ENCODE data around the gene CDH20. TPM values are rescaled to one million over a fixed set of nuclear protein-coding genes. Genes with fewer than 3 reads are reported as not detected.

CDH20 gene
- total RNA-seq, 3 donors from 2014 or later = not detected

- no peaks in the 10 kb centered on the region for H3K9me3 ChIP-seq
- no peak overlapping the region for H3K4me3 ChIP-seq
- peak; percentile 81 to 89 (median 89) for DNase-seq
- H3K36me3 ChIP-seq (ENCODE audit: low read depth) = no peaks in the 10 kb centered on the region
- peaks cover 8% of the 10 kb centered on the region for H3K4me1 ChIP-seq (ENCODE audit: low read depth)
- intact Hi-C loops (cut with DNase I, micrococcal nuclease) = no loop called here
- TF ChIP-seq, protein P1, sequence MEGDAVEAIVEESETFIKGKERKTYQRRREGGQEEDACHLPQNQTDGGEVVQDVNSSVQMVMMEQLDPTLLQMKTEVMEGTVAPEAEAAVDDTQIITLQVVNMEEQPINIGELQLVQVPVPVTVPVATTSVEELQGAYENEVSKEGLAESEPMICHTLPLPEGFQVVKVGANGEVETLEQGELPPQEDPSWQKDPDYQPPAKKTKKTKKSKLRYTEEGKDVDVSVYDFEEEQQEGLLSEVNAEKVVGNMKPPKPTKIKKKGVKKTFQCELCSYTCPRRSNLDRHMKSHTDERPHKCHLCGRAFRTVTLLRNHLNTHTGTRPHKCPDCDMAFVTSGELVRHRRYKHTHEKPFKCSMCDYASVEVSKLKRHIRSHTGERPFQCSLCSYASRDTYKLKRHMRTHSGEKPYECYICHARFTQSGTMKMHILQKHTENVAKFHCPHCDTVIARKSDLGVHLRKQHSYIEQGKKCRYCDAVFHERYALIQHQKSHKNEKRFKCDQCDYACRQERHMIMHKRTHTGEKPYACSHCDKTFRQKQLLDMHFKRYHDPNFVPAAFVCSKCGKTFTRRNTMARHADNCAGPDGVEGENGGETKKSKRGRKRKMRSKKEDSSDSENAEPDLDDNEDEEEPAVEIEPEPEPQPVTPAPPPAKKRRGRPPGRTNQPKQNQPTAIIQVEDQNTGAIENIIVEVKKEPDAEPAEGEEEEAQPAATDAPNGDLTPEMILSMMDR (IDR thresholded peaks at IDR 0.05) = peak; percentile 98
- ATAC-seq = peak; percentile 97
These were observed 248.5 kb downstream of the CDH20 start for GRCh38 chr18:61581578-61582201.

GRCh38 chr18:61582202-61582710, 249.0 kb downstream of the CDH20 start:
- Histone ChIP-seq H3K4me1 (ENCODE audit: low read depth) (peaks cover 10% of the 10 kb centered on the region), H3K36me3 (ENCODE audit: low read depth) (no peaks in the 10 kb centered on the region), H3K9me3 (no peaks in the 10 kb centered on the region), H3K4me3 (no peak overlapping the region)
- peak; percentile 67 for ATAC-seq
- intact Hi-C loops (cut with DNase I, micrococcal nuclease) = no loop called here
- peak in 1 of 3 donors; percentile 24 for DNase-seq
- TF ChIP-seq, protein P1 (IDR thresholded peaks at IDR 0.05) = no peak

GRCh38 chr18:61583548-61583947, 250.3 kb downstream of the CDH20 start:
- TF ChIP-seq, protein P1 (IDR thresholded peaks at IDR 0.05) = no peak
- ATAC-seq (peak; percentile 13), DNase-seq (no peak)
- Histone ChIP-seq H3K36me3 (ENCODE audit: low read depth) (no peaks in the 10 kb centered on the region), H3K4me1 (ENCODE audit: low read depth) (peaks cover 19% of the 10 kb centered on the region), H3K4me3 (no peak overlapping the region), H3K9me3 (no peaks in the 10 kb centered on the region)
- intact Hi-C loops (cut with DNase I, micrococcal nuclease) = no loop called here

DNA sequence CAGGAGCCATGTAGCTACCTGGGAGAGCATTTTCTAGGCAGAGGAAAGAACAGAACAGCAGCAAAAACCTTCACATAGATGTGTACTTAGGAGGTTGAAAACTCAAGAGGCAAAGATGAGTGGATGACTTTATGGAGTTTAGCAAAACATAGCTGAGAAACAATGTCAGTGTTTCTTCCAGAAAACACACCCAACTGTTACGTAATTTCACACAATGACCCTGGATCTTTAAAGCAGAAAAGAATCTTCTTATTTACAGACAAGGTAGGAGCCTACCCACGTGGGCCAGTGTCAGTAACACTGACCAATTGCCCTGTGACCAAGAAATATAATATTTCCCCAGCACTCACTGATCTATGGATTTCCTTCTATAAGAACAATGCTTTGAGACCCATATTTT, 254.6 kb downstream of the CDH20 start:
- TF ChIP-seq, protein P1 (IDR thresholded peaks at IDR 0.05) = no peak
- Histone ChIP-seq H3K4me1 (ENCODE audit: low read depth) (peaks cover 16% of the 10 kb centered on the region), H3K4me3 (no peak overlapping the region), H3K9me3 (no peaks in the 10 kb centered on the region), H3K36me3 (ENCODE audit: low read depth) (no peaks in the 10 kb centered on the region)
- ATAC-seq (peak; percentile 43), DNase-seq (no peak)
- intact Hi-C loops (cut with DNase I, micrococcal nuclease) = no loop called here

DNA sequence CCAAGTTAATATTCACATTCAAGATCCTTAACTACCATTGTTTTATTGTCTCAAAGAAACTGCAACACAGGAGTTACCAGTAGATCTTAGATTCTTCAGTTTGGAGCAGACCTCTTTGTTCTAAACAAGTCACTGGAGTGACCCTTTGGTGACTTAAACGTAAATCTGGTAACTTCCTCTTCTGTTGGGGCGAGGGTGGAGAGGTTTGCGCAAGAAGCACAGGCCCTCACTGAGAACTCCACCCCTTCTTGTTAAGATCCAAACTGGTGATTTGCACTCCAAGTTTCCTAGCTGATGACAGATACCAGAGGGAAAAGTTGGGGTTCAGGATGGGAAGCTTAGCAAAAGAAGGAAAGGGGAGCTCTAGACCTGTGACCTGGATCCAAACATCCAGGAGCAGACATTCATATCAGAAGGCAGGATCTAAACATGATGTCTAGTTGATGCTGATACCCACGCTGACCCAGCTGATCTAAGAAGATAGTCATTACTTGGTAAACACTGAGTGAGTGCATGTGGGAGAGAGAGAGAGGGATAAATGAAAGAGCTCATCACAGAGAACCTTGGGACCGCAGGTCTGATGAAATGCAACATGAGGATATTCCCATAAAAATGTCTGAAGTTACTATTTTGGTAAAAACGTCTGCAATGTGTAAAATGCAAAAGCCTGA, 256.0 kb downstream of the CDH20 start:
- TF ChIP-seq, protein P1 (IDR thresholded peaks at IDR 0.05) = no peak
- intact Hi-C loops (cut with DNase I, micrococcal nuclease) = no loop called here
- peaks cover 16% of the 10 kb centered on the region for H3K4me1 ChIP-seq (ENCODE audit: low read depth)
- H3K4me3 ChIP-seq = no peak overlapping the region
- no peaks in the 10 kb centered on the region for H3K9me3 ChIP-seq
- no peaks in the 10 kb centered on the region for H3K36me3 ChIP-seq (ENCODE audit: low read depth)
- DNase-seq (peak in 1 of 3 donors; percentile 12), ATAC-seq (peak; percentile 45)
